NOMO-1 (cell line): ENCODE measurements around the gene CACNB2.

Source experiments
- DNase-seq, 2 experiments: peaks; one replicate each; lab custom pipeline; 2025; ENCODE audit not compliant: unreplicated experiment in 2 of 2; lab: John Stamatoyannopoulos, UW

CACNB2 gene

GRCh38 chr10:18497806-18498369 is 357.7 kb downstream of the CACNB2 start:
- no peak for DNase-seq

- no peak for DNase-seq
These were observed 358.8 kb downstream of the CACNB2 start for GRCh38 chr10:18498998-18499397.

- no peak for DNase-seq
These were observed 360.4 kb downstream of the CACNB2 start for GRCh38 chr10:18500576-18500975.

- no peak for DNase-seq
These were observed 361.0 kb downstream of the CACNB2 start for GRCh38 chr10:18501198-18501597.

- DNase-seq = no peak
These were observed 361.4 kb downstream of the CACNB2 start for GRCh38 chr10:18501629-18502028.

- DNase-seq = no peak
These were observed 363.9 kb downstream of the CACNB2 start for GRCh38 chr10:18504161-18504560.

- DNase-seq = no peak
These were observed 365.4 kb downstream of the CACNB2 start for GRCh38 chr10:18505456-18506118.

GRCh38 chr10:18508587-18508986 is 368.4 kb downstream of the CACNB2 start:
- no peak for DNase-seq

- DNase-seq = no peak
These were observed 374.3 kb downstream of the CACNB2 start for GRCh38 chr10:18514537-18514936.

- DNase-seq = no peak
These were observed 376.6 kb downstream of the CACNB2 start for GRCh38 chr10:18516851-18517250.

GRCh38 chr10:18523025-18523424 is 382.8 kb downstream of the CACNB2 start:
- no peak for DNase-seq

- no peak for DNase-seq
These were observed 383.6 kb downstream of the CACNB2 start for GRCh38 chr10:18523858-18524257.

GRCh38 chr10:18527687-18528086 is 387.5 kb downstream of the CACNB2 start:
- no peak for DNase-seq

GRCh38 chr10:18528292-18528691 is 388.1 kb downstream of the CACNB2 start:
- no peak for DNase-seq

GRCh38 chr10:18532881-18533535 is 392.8 kb downstream of the CACNB2 start:
- no peak for DNase-seq

GRCh38 chr10:18533896-18534295 is 393.7 kb downstream of the CACNB2 start:
- DNase-seq = no peak

GRCh38 chr10:18539335-18539734 is 399.1 kb downstream of the CACNB2 start:
- no peak for DNase-seq

- no peak for DNase-seq
These were observed 400.0 kb downstream of the CACNB2 start for GRCh38 chr10:18540195-18540594.

GRCh38 chr10:18542832-18543231 is 402.6 kb downstream of the CACNB2 start:
- no peak for DNase-seq

GRCh38 chr10:18545621-18546305 is 405.5 kb downstream of the CACNB2 start:
- no peak for DNase-seq

GRCh38 chr10:18549105-18549504 is 408.9 kb downstream of the CACNB2 start:
- DNase-seq = no peak

GRCh38 chr10:18551473-18551872 is 411.2 kb downstream of the CACNB2 start:
- no peak for DNase-seq
